Stimulated activated naive B cell treated with anti-CD40 and anti-IgM and Interleukin-4, amounts not matched to agents 10 μg/mL and 1 μg/mL and 100 μg/mL, for 72 hours (primary cell): ENCODE results near the gene BAZ1B.
"Not testable (repeated sequence)": the region's sequence is repeated elsewhere in the genome, so short reads cannot be mapped to it uniquely, and the experiment has no call there.

Source experiments
- ATAC-seq, 2 donors: fragments of 150-1000 bp; cut with Tn5 transposase; replicated peaks; 2 replicates each; pipeline ENCODE4 v1.10.0; 2021; ENCODE audit warnings: moderate library complexity in 1 of 2
- DNase-seq: peaks from one replicate; pipeline ENCODE4 v3.0.0; 2021
- H3K27ac Mint-ChIP-seq: one replicate; pipeline ENCODE4 v1.8.0; 2022; ENCODE audit warnings: mild to moderate bottlenecking, mixed read lengths
- H3K27me3 Mint-ChIP-seq, 2 donors: one replicate each; pipeline ENCODE4 v1.8.0; 2022; ENCODE audit warnings: mixed read lengths in 2 of 2
- H3K36me3 Mint-ChIP-seq, 2 donors: one replicate each; pipeline ENCODE4 v1.8.0; 2022; ENCODE audit warnings: mixed read lengths in 2 of 2, mild to moderate bottlenecking in 1 of 2
- H3K4me1 Mint-ChIP-seq, 2 donors: one replicate each; pipeline ENCODE4 v1.8.0; 2022; ENCODE audit warnings: mixed read lengths in 2 of 2, mild to moderate bottlenecking in 1 of 2
- H3K4me3 Mint-ChIP-seq, 2 donors: one replicate each; pipeline ENCODE4 v1.8.0; 2022; ENCODE audit warnings: mild to moderate bottlenecking in 2 of 2, mixed read lengths in 2 of 2, moderate library complexity in 1 of 2
- H3K9me3 Mint-ChIP-seq, 2 donors: one replicate each; pipeline ENCODE4 v1.8.0; 2022; ENCODE audit warnings: mixed read lengths in 2 of 2, mild to moderate bottlenecking in 1 of 2

The BAZ1B gene

DNA sequence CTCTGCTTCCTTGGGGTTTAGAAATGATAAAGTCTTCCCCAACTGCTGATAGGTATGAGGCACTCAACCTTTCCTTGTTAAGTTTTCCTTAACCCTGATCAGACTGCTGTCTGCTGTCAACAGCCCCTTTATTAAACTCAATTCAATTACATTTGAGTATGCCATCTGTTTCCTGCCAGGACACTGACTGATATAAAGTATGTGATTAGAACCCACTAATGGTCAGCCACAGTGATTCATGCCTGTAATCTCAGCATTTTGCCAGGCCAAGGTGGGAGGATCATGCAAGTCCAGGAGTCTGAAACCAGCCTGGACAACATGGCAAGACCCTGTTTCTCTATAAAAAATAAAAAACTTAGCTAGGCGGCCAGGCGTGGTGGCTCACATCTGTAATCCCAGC, 18.1 kb downstream of the BAZ1B start:
- Mint-ChIP-seq H3K9me3 (no peaks in the 10 kb centered on the region), H3K27me3 (no peaks in the 10 kb centered on the region), H3K27ac (no peak overlapping the region), H3K4me3 (no peak overlapping the region), H3K4me1 (peaks cover 4 to 5% of the 10 kb centered on the region in 2 donors), H3K36me3 (peaks cover 25 to 55% of the 10 kb centered on the region in 2 donors)
- ATAC-seq (no peak), DNase-seq (no peak)

DNA sequence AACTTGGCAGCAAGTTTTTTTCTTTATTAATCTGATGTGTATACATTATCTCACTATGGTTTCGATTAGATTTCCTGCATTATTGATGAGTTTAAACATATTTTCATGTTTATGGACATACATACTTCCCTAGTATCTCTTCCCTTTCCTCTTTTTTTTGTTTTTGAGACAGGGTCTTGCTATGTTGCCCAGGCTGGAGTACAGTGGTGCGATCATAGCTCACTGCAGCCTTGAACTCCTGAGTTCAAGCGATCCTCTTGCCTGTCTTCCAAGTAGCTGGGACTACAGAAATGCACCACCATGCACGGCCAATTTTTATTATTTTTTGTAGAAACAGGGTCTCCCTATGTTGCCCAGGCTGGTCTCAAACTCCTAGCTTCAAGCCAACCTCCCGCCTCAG, 18.9 kb downstream of the BAZ1B start:
- H3K4me1 Mint-ChIP-seq, result peaks cover 4 to 5% of the 10 kb centered on the region in 2 donors
- ATAC-seq (no peak), DNase-seq (no peak)
- peaks cover 27 to 56% of the 10 kb centered on the region in 2 donors for H3K36me3 Mint-ChIP-seq
- no peaks in the 10 kb centered on the region for H3K27me3 Mint-ChIP-seq
- no peak overlapping the region for H3K27ac Mint-ChIP-seq
- H3K9me3 Mint-ChIP-seq, result no peaks in the 10 kb centered on the region
- no peak overlapping the region for H3K4me3 Mint-ChIP-seq

DNA sequence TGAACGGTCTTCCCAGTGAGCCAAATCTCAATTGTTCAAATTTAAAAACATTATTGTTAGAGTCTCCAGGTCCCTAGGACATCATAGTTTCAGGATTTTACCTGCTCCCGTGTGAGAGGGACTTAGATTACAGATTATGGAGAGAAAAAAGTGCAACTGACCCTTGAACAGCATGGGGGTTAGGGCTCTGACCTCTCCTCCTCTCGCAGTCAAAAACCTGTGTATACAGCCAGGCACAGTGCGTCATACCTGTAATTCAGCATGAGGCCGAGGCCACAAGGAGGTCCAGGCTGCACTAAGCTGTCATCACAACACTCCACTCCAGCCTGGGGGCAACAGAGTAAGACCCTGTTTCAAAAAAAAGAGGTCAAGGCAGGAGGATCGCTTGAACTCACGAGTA, 25.5 kb downstream of the BAZ1B start:
- peaks cover 0 to 5% of the 10 kb centered on the region in 2 donors for H3K4me1 Mint-ChIP-seq
- H3K4me3 Mint-ChIP-seq, result no peak overlapping the region
- ATAC-seq (no peak), DNase-seq (no peak)
- H3K36me3 Mint-ChIP-seq, result peaks cover 56 to 72% of the 10 kb centered on the region in 2 donors
- H3K27me3 Mint-ChIP-seq, result no peaks in the 10 kb centered on the region
- no peaks in the 10 kb centered on the region for H3K9me3 Mint-ChIP-seq
- no peak overlapping the region for H3K27ac Mint-ChIP-seq

DNA sequence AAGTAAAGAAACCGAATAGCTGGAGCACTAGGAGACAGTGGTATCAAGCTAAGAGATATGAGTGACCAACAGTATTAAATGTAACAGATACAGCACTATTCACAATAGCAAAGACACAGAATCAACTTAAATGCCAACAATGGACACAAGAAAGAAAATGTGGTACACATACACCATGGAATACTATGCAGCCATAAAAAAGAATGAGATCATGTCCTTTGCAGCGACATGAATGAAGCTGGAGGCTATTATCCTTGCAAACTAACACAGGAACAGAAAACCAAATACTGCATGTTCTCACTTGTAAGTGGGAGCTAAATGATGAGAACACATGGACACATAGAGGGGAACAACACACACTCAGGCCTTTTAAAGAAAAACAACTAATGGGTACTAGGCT, 26.6 kb downstream of the BAZ1B start:
- H3K4me3 Mint-ChIP-seq, H3K27me3 Mint-ChIP-seq, H3K9me3 Mint-ChIP-seq, DNase-seq, H3K27ac Mint-ChIP-seq, H3K4me1 Mint-ChIP-seq, ATAC-seq: not testable (repeated sequence)
- H3K36me3 Mint-ChIP-seq, result peaks cover 55 to 66% of the 10 kb centered on the region in 2 donors

DNA sequence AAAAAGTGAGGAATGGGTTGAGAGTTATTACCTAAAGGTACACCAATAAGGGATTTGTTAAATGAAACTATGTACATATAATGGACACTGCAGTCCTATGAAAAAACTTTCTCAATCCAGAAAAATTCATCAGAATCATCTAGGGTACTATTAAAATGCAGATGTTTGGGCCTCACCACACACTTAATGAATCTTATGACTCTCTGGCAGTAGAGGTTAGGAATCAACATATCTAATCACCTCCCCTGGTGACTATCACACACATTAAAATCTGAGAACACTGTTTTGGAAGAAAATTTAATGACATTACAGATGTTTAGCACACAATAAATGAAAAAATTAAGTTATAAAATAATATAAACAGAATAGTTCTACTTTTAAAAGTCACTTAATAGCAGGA, 32.1 kb downstream of the BAZ1B start:
- Mint-ChIP-seq H3K27me3 (no peaks in the 10 kb centered on the region), H3K4me1 (no peaks in the 10 kb centered on the region), H3K4me3 (no peak overlapping the region), H3K36me3 (peaks cover 40 to 44% of the 10 kb centered on the region in 2 donors), H3K27ac (no peak overlapping the region), H3K9me3 (no peaks in the 10 kb centered on the region)
- ATAC-seq (no peak), DNase-seq (no peak)

DNA sequence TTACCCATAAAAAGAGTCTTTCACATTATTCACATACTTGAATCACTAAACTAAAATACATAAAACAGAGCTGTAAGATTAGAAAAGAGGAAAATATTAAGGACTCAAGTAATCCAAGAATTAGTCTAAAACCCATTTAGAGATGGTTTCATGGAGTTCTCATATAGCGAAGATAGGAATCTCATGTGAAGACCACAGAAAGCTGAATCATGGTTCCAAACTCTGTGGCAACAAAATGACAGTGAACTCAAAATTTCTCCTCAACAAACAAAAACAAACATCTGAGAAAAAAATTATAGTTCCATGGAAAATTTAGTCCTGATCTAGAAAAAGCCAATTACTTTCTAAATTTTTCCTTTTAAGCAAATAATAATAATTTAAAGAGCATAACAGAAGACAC, 34.6 kb downstream of the BAZ1B start:
- H3K4me3 Mint-ChIP-seq, result no peak overlapping the region
- H3K9me3 Mint-ChIP-seq, result no peaks in the 10 kb centered on the region
- H3K27me3 Mint-ChIP-seq, result no peaks in the 10 kb centered on the region
- peaks cover 26 to 29% of the 10 kb centered on the region in 2 donors for H3K36me3 Mint-ChIP-seq
- DNase-seq, result no peak
- no peak overlapping the region for H3K27ac Mint-ChIP-seq
- ATAC-seq, result no peak
- H3K4me1 Mint-ChIP-seq, result no peaks in the 10 kb centered on the region

DNA sequence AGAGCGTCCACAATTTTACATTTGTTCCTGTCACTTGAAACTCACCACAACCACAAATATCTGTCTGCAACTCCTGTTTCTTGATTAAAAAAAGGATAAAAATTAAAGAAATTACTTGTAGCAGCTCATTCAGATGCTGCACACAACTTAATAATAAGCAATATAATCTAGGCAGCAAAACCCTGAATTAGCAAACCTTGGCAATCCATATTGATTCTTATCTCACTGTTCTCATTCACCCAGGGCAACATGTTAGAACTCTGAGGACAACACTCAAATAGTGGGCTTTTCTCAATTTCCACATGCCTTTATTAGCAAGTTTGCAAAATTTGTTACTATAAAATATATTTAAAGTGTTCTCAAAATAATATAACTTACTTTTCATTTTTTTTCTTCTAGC, 38.9 kb downstream of the BAZ1B start:
- Mint-ChIP-seq H3K27ac (no peak overlapping the region), H3K4me3 (no peak overlapping the region), H3K36me3 (peaks cover 34 to 39% of the 10 kb centered on the region in 2 donors), H3K4me1 (peaks cover 6 to 7% of the 10 kb centered on the region in 2 donors), H3K9me3 (no peaks in the 10 kb centered on the region), H3K27me3 (no peaks in the 10 kb centered on the region)
- ATAC-seq (no peak), DNase-seq (no peak)

DNA sequence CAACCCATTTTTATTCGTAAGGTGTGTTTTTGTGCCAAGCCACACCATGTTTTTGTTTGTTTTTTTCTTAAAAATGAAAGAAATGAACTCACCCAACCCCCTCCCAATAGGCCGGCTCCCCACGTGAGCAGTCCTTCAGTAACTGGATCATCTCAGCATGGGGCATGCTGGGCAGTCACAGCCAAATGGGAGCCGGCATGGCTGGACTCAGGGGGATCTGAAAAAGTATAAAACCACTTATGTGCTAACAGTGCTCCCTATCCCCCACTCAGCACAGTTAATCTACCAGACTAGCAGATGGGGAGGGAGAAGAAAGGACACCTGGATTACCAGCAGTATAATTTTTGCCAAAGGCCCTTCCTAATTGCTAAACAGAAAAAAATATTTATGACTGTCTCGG, 39.3 kb downstream of the BAZ1B start:
- no peaks in the 10 kb centered on the region for H3K27me3 Mint-ChIP-seq
- H3K4me1 Mint-ChIP-seq, result peaks cover 6 to 8% of the 10 kb centered on the region in 2 donors
- ATAC-seq (no peak), DNase-seq (no peak)
- no peak overlapping the region for H3K4me3 Mint-ChIP-seq
- H3K9me3 Mint-ChIP-seq, result no peaks in the 10 kb centered on the region
- H3K36me3 Mint-ChIP-seq, result peaks cover 38 to 43% of the 10 kb centered on the region in 2 donors
- H3K27ac Mint-ChIP-seq, result no peak overlapping the region

DNA sequence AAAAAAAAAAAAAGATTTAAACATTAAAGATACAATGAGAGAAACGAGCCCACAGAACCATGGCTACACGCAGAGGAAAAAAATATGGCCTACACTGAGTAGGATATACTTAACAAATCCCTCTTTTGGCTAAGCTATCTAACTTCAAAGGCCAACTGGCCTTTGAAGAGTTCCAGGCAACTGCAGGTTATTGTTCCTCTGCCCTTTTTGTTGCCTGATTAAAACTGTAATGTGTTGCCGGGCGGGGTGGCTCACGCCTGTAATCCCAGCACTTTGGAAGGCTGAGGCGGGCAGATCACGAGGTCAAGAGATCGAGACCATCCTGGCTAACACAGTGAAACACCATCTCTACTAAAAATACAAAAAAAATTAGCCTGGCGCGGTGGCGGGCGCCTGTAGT, 40.6 kb downstream of the BAZ1B start:
- not testable (repeated sequence) for H3K4me3 Mint-ChIP-seq, H3K27ac Mint-ChIP-seq, H3K27me3 Mint-ChIP-seq, ATAC-seq, H3K9me3 Mint-ChIP-seq, DNase-seq
- Mint-ChIP-seq H3K36me3 (peaks cover 42 to 48% of the 10 kb centered on the region in 2 donors), H3K4me1 (peaks cover 14 to 16% of the 10 kb centered on the region in 2 donors)

DNA sequence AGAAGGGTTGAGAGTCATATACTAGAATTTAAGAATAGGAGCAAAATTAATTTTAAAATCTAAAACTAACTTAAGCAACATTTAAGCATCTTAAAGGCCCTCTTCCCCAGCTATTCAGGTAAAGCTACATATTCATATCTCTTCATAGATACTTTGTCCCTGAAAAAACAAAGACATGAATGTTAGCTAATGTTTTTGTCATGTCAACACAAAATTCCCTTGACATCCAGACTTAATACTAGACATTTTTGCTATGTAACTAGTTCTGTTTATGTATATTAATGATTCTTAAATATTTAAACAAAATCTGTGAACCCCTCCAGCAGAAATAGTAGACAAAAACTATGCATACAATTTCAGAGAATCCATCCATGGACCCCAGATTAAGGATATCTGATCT, 43.5 kb downstream of the BAZ1B start:
- Mint-ChIP-seq H3K27ac (no peak overlapping the region), H3K9me3 (no peaks in the 10 kb centered on the region), H3K27me3 (no peaks in the 10 kb centered on the region), H3K4me3 (no peak overlapping the region), H3K4me1 (peaks cover 20 to 27% of the 10 kb centered on the region in 2 donors), H3K36me3 (peaks cover 35 to 49% of the 10 kb centered on the region in 2 donors)
- DNase-seq, result no peak
- no peak for ATAC-seq

DNA sequence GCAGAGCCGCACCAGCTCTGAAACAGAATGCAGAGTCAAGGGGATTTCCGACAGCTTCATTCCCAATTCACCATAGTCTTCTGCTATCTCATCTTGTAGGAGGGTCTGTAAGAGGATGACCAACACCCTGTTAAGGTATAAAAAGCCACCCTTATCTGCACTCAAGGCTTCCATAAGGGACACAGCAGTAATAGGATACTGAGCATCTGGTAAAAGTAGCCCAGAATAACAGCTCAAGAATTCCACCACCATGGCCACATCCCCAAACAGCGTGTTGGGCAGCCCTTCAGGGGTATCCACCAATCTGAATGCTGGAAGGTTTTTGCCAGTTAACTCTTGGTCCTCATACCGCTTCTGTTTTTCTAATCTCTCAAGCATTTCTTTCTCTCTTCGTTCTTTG, 44.7 kb downstream of the BAZ1B start:
- Mint-ChIP-seq H3K27ac (no peak overlapping the region), H3K9me3 (no peaks in the 10 kb centered on the region), H3K4me1 (peaks cover 20 to 27% of the 10 kb centered on the region in 2 donors), H3K27me3 (no peaks in the 10 kb centered on the region), H3K36me3 (peaks cover 33 to 49% of the 10 kb centered on the region in 2 donors), H3K4me3 (no peak overlapping the region)
- DNase-seq (no peak), ATAC-seq (no peak)

DNA sequence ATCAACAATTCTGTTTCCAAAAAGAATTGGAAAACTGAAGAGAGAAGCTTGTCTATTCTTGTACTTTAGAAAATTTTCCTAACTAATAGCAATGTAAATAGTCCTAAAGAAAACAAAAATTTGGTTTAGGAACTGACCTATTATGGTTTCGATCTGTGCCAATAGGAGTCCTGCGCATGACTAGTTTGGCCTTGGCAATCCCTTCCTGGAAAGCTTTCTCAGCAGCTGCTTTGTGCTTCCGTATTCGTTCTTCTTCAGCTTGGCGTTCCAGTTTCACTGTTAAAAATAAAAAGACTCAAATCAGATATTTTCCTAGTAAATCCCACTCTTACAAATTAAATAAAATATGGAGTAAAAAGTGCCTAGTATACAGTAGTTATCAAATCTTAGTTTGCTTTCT, 51.9 kb downstream of the BAZ1B start:
- Mint-ChIP-seq H3K27ac (no peak overlapping the region), H3K9me3 (no peaks in the 10 kb centered on the region), H3K4me1 (peaks cover under 1 to 7% of the 10 kb centered on the region in 2 donors), H3K27me3 (no peaks in the 10 kb centered on the region), H3K36me3 (peaks cover 8 to 21% of the 10 kb centered on the region in 2 donors), H3K4me3 (no peak overlapping the region)
- ATAC-seq (no peak), DNase-seq (no peak)

DNA sequence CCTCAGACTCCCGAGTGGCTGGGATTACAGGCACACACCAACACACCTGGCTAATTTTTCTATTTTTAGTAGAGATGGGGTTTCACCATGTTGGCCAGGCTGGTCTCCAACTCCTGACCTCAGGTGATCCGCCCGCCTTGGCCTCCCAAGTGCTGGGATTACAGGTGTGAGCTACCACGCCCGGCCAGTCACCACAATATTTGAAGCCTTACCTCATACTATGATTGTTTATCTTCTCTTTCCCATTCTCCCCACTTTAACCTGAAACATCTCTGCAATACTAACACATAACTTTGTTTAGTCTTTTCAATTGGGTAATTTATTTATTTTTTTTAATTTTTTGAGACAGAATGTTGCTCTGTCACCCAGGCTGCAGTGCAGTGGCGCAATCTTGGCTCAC, 55.0 kb downstream of the BAZ1B start:
- H3K27ac Mint-ChIP-seq, ATAC-seq, H3K4me1 Mint-ChIP-seq, H3K27me3 Mint-ChIP-seq, DNase-seq, H3K9me3 Mint-ChIP-seq, H3K4me3 Mint-ChIP-seq: not testable (repeated sequence)
- H3K36me3 Mint-ChIP-seq, result peaks cover 32 to 41% of the 10 kb centered on the region in 2 donors

DNA sequence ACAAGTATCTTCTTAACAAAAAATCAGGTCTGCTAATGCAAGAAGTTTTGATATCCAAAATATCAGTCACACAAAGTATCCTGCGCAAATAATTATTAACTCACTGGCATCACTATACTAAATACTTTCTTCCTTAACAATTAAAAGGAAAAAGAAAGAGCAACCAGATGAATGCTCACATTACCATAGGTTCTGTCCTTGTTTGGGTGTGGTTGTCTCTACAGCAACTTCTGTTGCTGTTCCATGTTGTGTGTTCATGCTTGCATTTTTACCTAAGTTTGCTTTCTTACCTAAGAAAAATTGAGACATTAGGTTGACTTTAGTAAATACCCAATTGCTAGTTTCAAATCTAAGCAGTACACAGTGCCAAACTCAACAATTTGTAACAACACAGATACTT, 56.0 kb downstream of the BAZ1B start:
- DNase-seq (no peak), ATAC-seq (no peak)
- H3K27me3 Mint-ChIP-seq, result no peaks in the 10 kb centered on the region
- peaks cover 32 to 43% of the 10 kb centered on the region in 2 donors for H3K36me3 Mint-ChIP-seq
- H3K4me3 Mint-ChIP-seq, result no peak overlapping the region
- H3K4me1 Mint-ChIP-seq, result no peaks in the 10 kb centered on the region
- no peaks in the 10 kb centered on the region for H3K9me3 Mint-ChIP-seq
- H3K27ac Mint-ChIP-seq, result no peak overlapping the region

DNA sequence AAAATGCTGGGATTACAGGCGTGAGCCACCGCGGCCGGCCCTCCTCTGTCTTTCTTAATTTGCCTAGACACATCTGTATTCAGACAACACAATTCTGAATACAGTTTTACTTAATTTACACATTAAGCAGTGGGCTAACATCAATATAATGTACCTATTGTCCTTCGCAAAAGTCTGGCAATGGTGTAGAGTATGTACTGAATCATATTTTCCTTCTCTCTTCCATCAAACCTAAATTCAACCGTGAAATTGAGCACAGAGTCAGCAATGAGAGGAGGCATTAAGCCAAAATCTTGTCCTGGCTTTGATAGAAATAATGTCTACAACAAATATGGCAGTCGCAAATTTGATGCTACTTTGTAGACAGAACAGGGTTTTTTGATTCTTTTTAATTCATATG, 58.1 kb downstream of the BAZ1B start:
- Mint-ChIP-seq H3K27me3 (no peaks in the 10 kb centered on the region), H3K4me1 (no peaks in the 10 kb centered on the region), H3K4me3 (no peak overlapping the region), H3K36me3 (peaks cover 41% of the 10 kb centered on the region in 2 donors), H3K27ac (no peak overlapping the region), H3K9me3 (no peaks in the 10 kb centered on the region)
- ATAC-seq, result no peak
- no peak for DNase-seq

DNA sequence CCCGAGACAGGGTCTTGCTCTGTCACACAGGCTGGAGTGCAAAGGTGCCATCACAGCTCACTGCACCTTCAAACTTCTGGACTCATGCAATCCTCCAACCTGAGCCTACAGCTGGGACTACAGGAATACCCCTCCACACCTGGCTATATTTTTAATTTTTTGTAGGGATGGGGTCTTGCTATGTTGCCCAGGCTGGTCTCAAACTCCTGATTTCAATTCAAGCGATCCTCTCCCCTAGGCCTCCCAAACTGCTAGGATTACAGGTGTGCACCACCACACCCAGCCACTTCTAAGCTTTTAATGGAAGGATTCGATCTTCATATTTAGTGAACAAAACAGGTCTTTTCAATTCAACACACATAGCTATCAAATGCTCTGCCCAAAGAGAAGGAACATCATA, 58.8 kb downstream of the BAZ1B start:
- Mint-ChIP-seq H3K27ac (no peak overlapping the region), H3K36me3 (peaks cover 41% of the 10 kb centered on the region in 2 donors), H3K4me3 (no peak overlapping the region), H3K27me3 (no peaks in the 10 kb centered on the region), H3K9me3 (no peaks in the 10 kb centered on the region), H3K4me1 (no peaks in the 10 kb centered on the region)
- DNase-seq (no peak), ATAC-seq (no peak)
